NCI-H2081 (cell line): ENCODE data around the gene SVIL.

Experiments used
- DNase-seq, 2 experiments: peaks; one replicate each; lab custom pipeline; 2025; lab: John Stamatoyannopoulos, UW

SVIL gene

DNA sequence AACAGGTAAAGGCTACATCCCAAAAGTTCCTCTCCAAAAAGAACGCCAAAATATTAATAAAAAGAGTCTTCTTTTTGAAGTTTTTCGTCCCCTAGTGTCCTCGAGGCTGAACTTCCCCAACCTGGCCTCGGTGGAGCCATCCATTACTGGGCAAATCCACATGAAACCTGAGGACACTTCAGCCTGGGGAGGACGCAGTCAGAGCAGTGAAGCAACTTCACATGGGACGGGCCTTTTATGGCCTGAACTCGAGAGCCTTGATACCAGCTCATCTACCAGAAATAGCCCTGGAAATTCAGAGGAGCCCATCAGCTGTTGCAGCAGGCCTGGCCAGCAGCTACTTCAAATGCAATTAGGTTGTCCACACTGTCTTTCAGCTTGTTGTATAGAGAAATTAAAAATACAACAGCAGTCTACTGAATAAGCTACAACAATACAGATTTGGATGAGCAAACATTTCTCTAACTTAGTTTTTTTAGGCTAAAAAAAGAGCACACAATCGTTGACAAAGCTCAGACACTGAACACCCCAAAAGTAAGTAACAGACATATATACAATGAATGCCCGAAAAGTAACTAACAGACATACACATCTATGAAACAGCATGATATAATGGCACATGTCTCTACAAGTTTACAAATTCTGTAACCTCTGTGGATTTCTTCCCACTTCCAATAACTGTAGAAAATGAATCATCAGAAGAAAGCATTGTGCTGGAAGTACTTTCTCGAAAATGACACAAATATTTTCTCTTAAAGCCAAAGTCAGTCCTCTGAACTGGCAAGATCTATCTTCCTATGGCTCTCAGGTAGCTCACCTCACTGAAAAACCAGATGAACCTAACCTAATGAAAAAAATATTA is at the start of gene SVIL:
Gene SVIL (minus strand): TSS at position 208 of the 862 bp plus-strand sequence. CDS start 79,913 bp downstream, outside the sequence.
- DNase-seq, result no peak

GRCh38 chr10:29681676-29682448 is 47.1 kb upstream of the SVIL start:
- no peak for DNase-seq

GRCh38 chr10:29680091-29680490 is 45.3 kb upstream of the SVIL start:
- DNase-seq, result no peak

DNA sequence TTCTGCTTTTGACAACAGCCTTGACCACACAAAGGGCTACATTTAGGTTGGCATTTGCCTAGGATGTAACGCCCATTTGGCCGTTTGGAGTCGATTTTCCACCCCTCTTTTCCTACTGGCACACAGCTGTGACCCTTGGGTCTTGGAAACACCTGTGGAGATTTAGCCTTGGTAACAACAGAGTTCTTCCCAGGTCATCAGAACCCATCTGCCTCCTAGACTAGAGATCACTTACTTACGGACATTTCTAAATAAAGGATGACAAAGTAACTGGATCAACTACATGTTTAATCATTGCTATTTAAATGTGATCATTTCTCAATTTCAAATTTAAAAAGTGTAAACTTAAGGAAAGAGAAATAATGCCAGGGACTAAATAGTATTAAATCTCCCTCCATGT is 42.0 kb upstream of the SVIL start:
- no peak for DNase-seq

DNA sequence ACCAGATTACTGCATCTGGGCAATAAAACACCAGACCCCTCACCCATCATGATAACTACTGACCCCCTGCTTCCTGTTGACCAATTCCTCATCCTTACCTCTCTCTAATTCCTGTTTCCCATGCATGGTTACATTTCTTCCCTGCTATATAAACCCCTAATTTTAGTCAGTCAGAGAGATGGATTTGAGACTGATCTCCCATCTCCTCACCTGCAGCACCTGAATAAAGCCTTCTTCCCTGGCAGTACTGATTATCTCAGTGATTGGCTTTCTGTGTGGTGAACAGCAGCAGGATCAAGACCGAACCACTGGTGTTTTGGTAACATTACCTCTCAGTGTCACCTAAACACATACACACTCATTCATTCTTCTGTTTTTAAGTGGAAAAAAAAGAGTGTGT is 41.2 kb upstream of the SVIL start:
- no peak for DNase-seq

GRCh38 chr10:29671968-29672367 is 37.2 kb upstream of the SVIL start:
- DNase-seq, result no peak

DNA sequence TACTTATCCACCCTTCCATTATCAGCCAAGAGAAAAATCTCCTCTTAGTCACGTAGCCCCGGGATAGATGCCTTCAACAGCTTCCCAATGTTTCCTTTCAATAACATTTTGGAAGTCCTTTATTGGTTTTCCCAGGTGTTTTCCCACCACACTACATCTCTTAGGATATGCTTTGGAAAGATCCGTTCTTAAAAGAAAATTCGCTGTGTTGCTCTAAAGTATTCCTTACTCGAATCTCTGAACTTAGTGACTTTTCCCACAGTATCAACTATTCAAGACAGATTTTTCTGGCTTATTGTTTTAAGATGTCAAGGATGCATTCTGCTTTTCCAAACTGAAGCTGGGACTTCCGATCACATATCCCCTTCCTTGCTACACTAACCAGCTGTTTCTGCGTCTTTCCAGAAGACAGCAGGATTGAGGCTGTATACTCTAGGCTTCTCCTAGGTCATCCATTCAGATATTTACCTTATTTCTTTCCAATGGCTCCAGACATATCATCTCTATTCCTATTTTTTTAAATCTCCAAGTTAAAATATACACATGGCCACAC is 36.5 kb upstream of the SVIL start:
- no peak for DNase-seq

DNA sequence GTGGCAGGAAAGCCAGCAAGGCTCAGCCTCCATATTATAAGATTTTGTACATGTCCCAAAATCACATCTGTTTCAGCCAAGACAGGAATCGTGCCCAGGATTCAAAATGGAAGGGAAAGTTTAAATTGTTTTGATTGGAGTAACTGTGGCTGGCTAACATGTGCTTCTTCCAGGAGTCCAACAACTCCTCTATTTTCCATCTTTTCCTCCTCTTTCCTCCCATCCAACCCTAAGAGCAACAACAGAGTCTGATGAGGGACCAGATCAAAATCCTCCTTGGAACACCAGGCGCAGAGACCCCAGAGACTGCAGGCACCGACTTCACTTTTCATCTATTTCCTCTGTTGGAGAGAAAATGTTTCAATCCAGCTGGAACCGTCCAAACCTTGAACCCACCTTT is 36.0 kb upstream of the SVIL start:
- DNase-seq, result no peak

- no peak for DNase-seq
Observed at GRCh38 chr10:29669149-29669548, 34.4 kb upstream of the SVIL start.

DNA sequence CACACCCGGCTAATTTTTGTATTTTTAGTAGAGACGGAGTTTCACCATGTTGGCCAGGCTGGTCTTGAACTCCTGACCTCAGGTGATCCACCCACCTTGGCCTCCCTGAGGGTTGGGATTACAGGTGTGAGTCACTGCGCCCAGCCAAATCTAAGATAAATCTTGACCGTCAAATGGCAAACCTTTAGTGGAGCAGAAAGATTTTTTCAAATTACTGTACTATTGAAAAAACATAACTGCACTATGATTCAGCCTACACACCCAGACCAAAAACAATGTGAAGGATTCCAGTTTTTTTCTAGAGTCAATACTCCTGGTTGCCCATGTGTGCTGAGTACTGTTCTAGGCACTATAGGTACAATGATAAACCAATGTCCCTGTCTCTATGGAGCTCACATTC is 33.9 kb upstream of the SVIL start:
- DNase-seq, result no peak

- DNase-seq, result no peak
Observed at GRCh38 chr10:29667191-29667590, 32.4 kb upstream of the SVIL start.

- DNase-seq, result no peak
Observed at GRCh38 chr10:29666201-29666600, 31.4 kb upstream of the SVIL start.

GRCh38 chr10:29663718-29664117 is 28.9 kb upstream of the SVIL start:
- DNase-seq, result no peak

- DNase-seq, result no peak
Observed at GRCh38 chr10:29658984-29659965, 24.5 kb upstream of the SVIL start.

DNA sequence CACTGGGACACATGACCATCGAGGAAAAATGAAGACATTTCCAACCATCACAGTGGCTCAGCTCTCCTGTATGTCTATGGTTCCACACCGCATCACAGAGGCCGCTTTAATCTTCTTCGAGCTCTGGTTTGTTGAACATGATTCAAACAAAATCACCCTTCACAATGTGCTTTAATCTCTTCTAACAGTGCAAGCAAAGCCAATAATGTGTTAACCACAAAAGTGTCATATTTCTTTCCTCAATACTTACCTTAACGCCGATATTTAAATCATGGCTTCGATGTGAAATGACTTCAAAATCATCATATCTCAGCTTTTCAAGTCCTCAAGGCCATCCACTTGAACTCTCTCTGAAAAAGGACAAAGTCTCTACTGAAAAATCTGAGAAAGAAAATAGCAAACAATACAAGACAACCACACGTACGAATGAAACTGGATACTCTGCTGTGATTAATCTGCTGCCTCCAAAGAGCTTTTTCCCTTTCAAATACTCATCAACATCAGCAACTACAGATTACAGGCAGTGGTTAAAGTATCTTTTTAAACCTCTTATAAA is 23.0 kb upstream of the SVIL start:
- no peak for DNase-seq

DNA sequence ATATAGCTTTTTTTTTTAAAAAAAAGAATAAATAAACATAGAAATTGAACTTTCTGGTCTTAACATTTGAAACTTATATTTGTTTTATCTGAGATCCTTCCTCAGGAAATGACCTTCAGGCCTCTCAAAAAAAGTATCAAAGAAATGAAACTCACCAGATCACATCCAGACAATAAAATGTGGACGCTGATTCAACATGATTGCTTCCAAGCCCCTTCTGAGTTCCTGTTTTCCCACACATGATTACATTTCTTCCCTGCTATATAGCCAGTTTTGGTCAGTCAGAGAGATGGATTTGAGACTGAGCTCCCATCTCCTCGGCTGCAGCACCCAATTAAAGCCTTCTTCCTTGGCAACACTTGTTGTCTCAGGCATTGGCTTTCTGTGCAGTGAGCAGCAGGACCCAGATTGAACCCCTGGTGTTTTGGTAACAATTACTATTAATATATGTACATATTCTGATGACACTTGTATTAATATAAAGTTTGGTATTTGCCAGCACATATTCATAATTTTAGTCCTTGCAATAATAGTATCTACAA is 21.8 kb upstream of the SVIL start:
- no peak for DNase-seq

DNA sequence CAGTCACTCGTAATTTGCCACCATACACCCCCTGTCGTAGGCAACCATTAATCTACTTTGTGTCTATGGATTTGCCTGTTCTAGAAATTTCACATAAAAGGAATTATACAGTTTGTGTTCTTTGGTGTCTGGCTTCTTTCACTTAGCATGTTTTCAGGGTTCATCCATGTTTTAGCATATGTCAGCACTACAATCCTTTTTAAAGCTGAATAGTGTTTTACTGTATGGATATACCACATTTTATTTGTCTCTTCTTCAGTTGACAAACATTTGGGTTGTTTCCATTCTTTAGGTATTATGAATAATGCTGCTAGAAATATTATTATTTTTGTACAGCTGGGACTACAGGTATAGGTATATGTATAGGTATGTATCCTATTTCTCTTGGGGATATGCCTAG is 17.4 kb upstream of the SVIL start:
- no peak for DNase-seq

- no peak for DNase-seq
Observed at GRCh38 chr10:29651767-29652166, 17.0 kb upstream of the SVIL start.

- no peak for DNase-seq
Observed at GRCh38 chr10:29650552-29650944, 15.8 kb upstream of the SVIL start.

- DNase-seq, result no peak
Observed at GRCh38 chr10:29649561-29650551, 15.1 kb upstream of the SVIL start.
